HepG2 (cell line): ENCODE measurements around the gene IGF2BP1. TPM values are rescaled to one million over a fixed set of nuclear protein-coding genes. Genes with fewer than 3 reads are reported as not detected.
A peak's percentile ranks its signal among the peaks of the same experiment; 100 is the strongest.

ENCODE experiments used
- ARNT ChIP-seq: fragments of 450-650 bp; IDR thresholded peaks from 2 replicates; pipeline ENCODE4 v1.6.1; 2017
- ARNTL ChIP-seq: sonication (generic); formaldehyde crosslinking; IDR thresholded peaks from 2 replicates; pipeline ENCODE4 v1.4.0; 2020; ENCODE audit warnings: mild to moderate bottlenecking, missing genetic modification reagents
- ATAD3A ChIP-seq: sonication (generic); formaldehyde crosslinking; IDR thresholded peaks from 2 replicates; pipeline ENCODE4 v1.4.0; 2020; ENCODE audit warnings: missing genetic modification reagents
- EED ChIP-seq: sonication (generic); formaldehyde crosslinking; IDR thresholded peaks from 2 replicates; pipeline ENCODE4 v1.5.0; 2020; ENCODE audit warnings: mild to moderate bottlenecking, missing genetic modification reagents
- GATA4 ChIP-seq: sonication (generic); IDR thresholded peaks from 2 replicates; pipeline ENCODE4 v1.6.1; 2016; ENCODE audit warnings: antibody characterized with exemption, low read depth, borderline replicate concordance
- HOXA7 ChIP-seq: sonication (generic); formaldehyde crosslinking; IDR thresholded peaks from 2 replicates; pipeline ENCODE4 v1.8.1; 2022; ENCODE audit warnings: mild to moderate bottlenecking, missing genetic modification reagents, moderate library complexity
- JUNB ChIP-seq: sonication (generic); formaldehyde crosslinking; IDR thresholded peaks from 2 replicates; pipeline ENCODE4 v1.8.0; 2022; ENCODE audit warnings: missing genetic modification reagents, mild to moderate bottlenecking, borderline replicate concordance
- MAFF ChIP-seq: IDR thresholded peaks from 2 replicates; pipeline ENCODE4 v1.6.1; 2011; ENCODE audit warnings: low read depth, low read length, improper control_type of control experiment
- MNT ChIP-seq: fragments of 450-650 bp; IDR thresholded peaks from 2 replicates; pipeline ENCODE4 v1.6.1; 2016
- NFATC3 ChIP-seq: sonication (generic); formaldehyde crosslinking; IDR thresholded peaks from 2 replicates; pipeline ENCODE4 v1.5.1; 2020; ENCODE audit warnings: mild to moderate bottlenecking, missing genetic modification reagents
- NFYB ChIP-seq: sonication (generic); formaldehyde crosslinking; IDR thresholded peaks from 2 replicates; pipeline ENCODE4 v1.4.0; 2020; ENCODE audit warnings: missing genetic modification reagents
- NFYC ChIP-seq: IDR thresholded peaks from 2 replicates; pipeline ENCODE4 v1.6.1; 2016; ENCODE audit warnings: missing genetic modification reagents, missing compliant biosample characterization
- NR1H2 ChIP-seq: sonication (generic); formaldehyde crosslinking; IDR thresholded peaks from 2 replicates; pipeline ENCODE4 v1.8.1; 2022; ENCODE audit warnings: low read depth, missing genetic modification reagents, borderline replicate concordance
- PPARG ChIP-seq: conservative IDR thresholded peaks from 2 replicates; pipeline ENCODE4 v1.6.1; 2016; ENCODE audit warnings: missing biosample characterization, missing genetic modification reagents
- RNF2 ChIP-seq: fragments of 450-650 bp; conservative IDR thresholded peaks from 2 replicates; pipeline ENCODE4 v1.6.1; 2016; ENCODE audit warnings: low read depth
- SOX5 ChIP-seq: IDR thresholded peaks from 2 replicates; pipeline ENCODE4 v1.6.1; 2016; ENCODE audit warnings: borderline replicate concordance
- TBP ChIP-seq: sonication (generic); formaldehyde crosslinking; IDR thresholded peaks from 2 replicates; pipeline ENCODE4 v1.5.0; 2020; ENCODE audit warnings: missing genetic modification reagents
- ZBTB10 ChIP-seq: sonication (generic); formaldehyde crosslinking; IDR thresholded peaks from 2 replicates; pipeline ENCODE4 v1.4.0; 2020; ENCODE audit warnings: missing genetic modification reagents, borderline replicate concordance
- ZNF317 ChIP-seq: sonication (generic); formaldehyde crosslinking; IDR thresholded peaks from 2 replicates; pipeline ENCODE4 v1.5.0; 2020; ENCODE audit warnings: mild to moderate bottlenecking, missing genetic modification reagents
- ZNF432 ChIP-seq: sonication (generic); formaldehyde crosslinking; IDR thresholded peaks from 2 replicates; pipeline ENCODE4 v1.5.0; 2020; ENCODE audit warnings: missing genetic modification reagents, mild to moderate bottlenecking, borderline replicate concordance
- ZNF564 ChIP-seq: sonication (generic); formaldehyde crosslinking; IDR thresholded peaks from 2 replicates; pipeline ENCODE4 v1.8.1; 2023; ENCODE audit warnings: mild to moderate bottlenecking, missing genetic modification reagents
- ZNF670 ChIP-seq: sonication (generic); formaldehyde crosslinking; IDR thresholded peaks from 2 replicates; pipeline ENCODE4 v1.8.0; 2022; ENCODE audit warnings: mild to moderate bottlenecking, missing genetic modification reagents, borderline replicate concordance
- ZNF678 ChIP-seq: sonication (generic); formaldehyde crosslinking; IDR thresholded peaks from 2 replicates; pipeline ENCODE4 v1.4.0; 2020; ENCODE audit warnings: mild to moderate bottlenecking, missing genetic modification reagents
- ZNF788 ChIP-seq: sonication (generic); formaldehyde crosslinking; IDR thresholded peaks from 2 replicates; pipeline ENCODE4 v1.5.0; 2020; ENCODE audit warnings: mild to moderate bottlenecking, missing genetic modification reagents, borderline replicate concordance
- polyA plus RNA-seq, 8 experiments: library from polyadenylated mRNA; depleted of rRNA in 3 of 8; stranded (reverse) in 7 of 8; unstranded in 1 of 8; fragments of >200 nt; fragmentation: Illumina TruSeq in 4 of 8; extraction: Trizol in 4 of 8; gene quantifications; 2 replicates each; pipeline versions ENCODE4 v1.2.1 to v1.2.3, GENCODE V29; 2011 to 2016; ENCODE audit warnings: low read depth in 4 of 8, missing spikeins in 1 of 8, mixed read lengths in 1 of 8; ENCODE audit not compliant: insufficient read depth in 1 of 8
- total RNA-seq, 5 experiments: library from RNA; depleted of rRNA; stranded (reverse); fragments of >200 nt; fragmentation: Illumina TruSeq; extraction: Trizol; gene quantifications; 2 replicates each; pipeline ENCODE4 v1.2.3, GENCODE V29; 2016; ENCODE audit warnings: low read depth in 1 of 5
- TF ChIP-seq, protein P1 (sequence below): sonication (generic); formaldehyde crosslinking; IDR thresholded peaks from 2 replicates; pipeline ENCODE4 v1.4.0; 2020; ENCODE audit warnings: missing genetic modification reagents, borderline replicate concordance
- TF ChIP-seq, protein P2 (sequence below): sonication (generic); formaldehyde crosslinking; IDR thresholded peaks from 2 replicates; pipeline ENCODE4 v1.4.0; 2020; ENCODE audit warnings: mild to moderate bottlenecking, missing genetic modification reagents

Gene IGF2BP1
- total and polyA plus RNA-seq, 2 of the 13 experiments (the other 11 are each of a cell fraction or from before 2014, with no cell fraction given) = 29.7 to 75.1 TPM

DNA sequence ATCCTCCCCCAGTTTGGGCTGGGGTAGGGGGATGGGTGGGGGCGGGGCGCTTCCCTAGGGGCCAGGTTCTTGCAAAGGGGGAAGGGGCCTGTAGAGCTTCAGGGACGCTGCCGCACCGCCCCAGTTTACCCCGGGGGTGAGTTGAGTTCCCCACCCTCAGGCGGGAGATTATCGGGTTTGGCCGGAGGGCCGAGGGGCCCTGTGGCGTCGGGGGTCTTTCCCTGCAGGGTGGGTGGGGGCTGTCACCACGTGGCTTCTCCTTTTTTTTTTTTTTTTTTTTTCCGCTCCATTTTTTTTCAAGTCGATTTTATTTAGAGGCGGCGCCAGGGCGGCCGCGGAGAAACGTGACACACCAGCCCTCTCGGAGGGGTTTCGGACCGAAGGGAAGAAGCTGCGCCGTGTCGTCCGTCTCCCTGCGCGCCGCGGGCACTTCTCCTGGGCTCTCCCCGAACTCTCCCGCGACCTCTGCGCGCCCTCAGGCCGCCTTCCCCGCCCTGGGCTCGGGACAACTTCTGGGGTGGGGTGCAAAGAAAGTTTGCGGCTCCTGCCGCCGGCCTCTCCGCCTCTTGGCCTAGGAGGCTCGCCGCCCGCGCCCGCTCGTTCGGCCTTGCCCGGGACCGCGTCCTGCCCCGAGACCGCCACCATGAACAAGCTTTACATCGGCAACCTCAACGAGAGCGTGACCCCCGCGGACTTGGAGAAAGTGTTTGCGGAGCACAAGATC, at the start of gene IGF2BP1 (continued):
- TF ChIP-seq EED (no peak), ARNTL (CRISPR knock-in tag) (no peak), RNF2 (no peak), PPARG (CRISPR knock-in tag) (no peak; the same call in 1 of the 2 replicates), TBP (CRISPR knock-in tag) (no peak; the same call in 1 of the 2 replicates), GATA4 (peak; percentile 34; the same call in 1 of the 2 replicates), HOXA7 (CRISPR knock-in tag) (no peak), ZNF670 (peak; percentile 93; the same call in 1 of the 2 replicates), NFYC (CRISPR knock-in tag) (no peak), NFATC3 (CRISPR knock-in tag) (no peak), ZNF317 (CRISPR knock-in tag) (no peak; the same call in 1 of the 2 replicates), ZNF564 (0 out of 2 replicates have a peak, but pooled peaks have one; percentile 12), ZNF432 (CRISPR knock-in tag) (no peak), JUNB (no peak), MAFF (no peak), SOX5 (CRISPR knock-in tag) (no peak), NFYB (CRISPR knock-in tag) (0 out of 2 replicates have a peak, but pooled peaks have one; percentile 8), NR1H2 (CRISPR knock-in tag) (no peak), ATAD3A (CRISPR knock-in tag) (no peak), ZBTB10 (peak; percentile 78; the same call in 1 of the 2 replicates), ZNF678 (CRISPR knock-in tag) (no peak), MNT (peak; percentile 58), ARNT (no peak), ZNF788 (peak; percentile 65; the same call in 1 of the 2 replicates)
- TF ChIP-seq, protein P1, sequence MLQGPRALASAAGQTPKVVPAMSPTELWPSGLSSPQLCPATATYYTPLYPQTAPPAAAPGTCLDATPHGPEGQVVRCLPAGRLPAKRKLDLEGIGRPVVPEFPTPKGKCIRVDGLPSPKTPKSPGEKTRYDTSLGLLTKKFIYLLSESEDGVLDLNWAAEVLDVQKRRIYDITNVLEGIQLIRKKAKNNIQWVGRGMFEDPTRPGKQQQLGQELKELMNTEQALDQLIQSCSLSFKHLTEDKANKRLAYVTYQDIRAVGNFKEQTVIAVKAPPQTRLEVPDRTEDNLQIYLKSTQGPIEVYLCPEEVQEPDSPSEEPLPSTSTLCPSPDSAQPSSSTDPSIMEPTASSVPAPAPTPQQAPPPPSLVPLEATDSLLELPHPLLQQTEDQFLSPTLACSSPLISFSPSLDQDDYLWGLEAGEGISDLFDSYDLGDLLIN (CRISPR knock-in tag) = no peak
- TF ChIP-seq, protein P2, sequence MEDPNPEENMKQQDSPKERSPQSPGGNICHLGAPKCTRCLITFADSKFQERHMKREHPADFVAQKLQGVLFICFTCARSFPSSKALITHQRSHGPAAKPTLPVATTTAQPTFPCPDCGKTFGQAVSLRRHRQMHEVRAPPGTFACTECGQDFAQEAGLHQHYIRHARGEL (CRISPR knock-in tag) = no peak; the same call in 1 of the 2 replicates
